ENCODE measurements around the gene FAM181B. TPM values are rescaled to one million over a fixed set of nuclear protein-coding genes. Genes with fewer than 3 reads are reported as not detected.
"Not testable (repeated sequence)": the region's sequence is repeated elsewhere in the genome, so short reads cannot be mapped to it uniquely, and the experiment has no call there.

The FAM181B gene
- total RNA-seq, 4 donors from 2014 or later, result 0.83 to 1.6 (median 1.2) TPM

DNA sequence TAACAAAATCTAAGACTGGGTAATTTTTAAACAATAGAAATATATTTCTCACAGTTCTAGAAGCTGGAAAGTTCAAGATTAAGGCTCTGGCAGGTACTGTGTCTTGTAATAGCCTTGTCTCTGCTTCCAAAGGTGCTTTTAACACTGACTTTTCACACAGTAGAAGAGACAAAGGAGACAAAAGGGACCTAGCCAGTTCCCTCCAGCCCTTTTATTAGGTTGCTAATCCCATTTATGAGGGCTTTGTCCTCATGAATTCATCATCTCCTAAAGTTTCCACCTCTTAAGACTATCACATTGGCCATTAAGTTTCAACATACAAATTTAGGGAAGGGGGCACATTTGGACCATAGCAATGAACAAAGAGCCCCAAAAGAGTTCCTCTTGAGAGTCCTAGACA is 40.7 kb downstream of the FAM181B start:
- Histone ChIP-seq H3K9me3 (no peaks in the 10 kb centered on the region), H3K27ac (replicated peaks in 1 of 4) (no peak overlapping the region), H3K4me3 (no peak overlapping the region), H3K27me3 (no peaks in the 10 kb centered on the region), H3K4me1 (no peaks in the 10 kb centered on the region), H3K36me3 (no peaks in the 10 kb centered on the region)
- no peak for TF ChIP-seq POLR2A (IDR thresholded peaks at IDR 0.05; ENCODE audit: low read depth)
- no peak for TF ChIP-seq EP300 (IDR thresholded peaks at IDR 0.05)
- TF ChIP-seq, protein P1, sequence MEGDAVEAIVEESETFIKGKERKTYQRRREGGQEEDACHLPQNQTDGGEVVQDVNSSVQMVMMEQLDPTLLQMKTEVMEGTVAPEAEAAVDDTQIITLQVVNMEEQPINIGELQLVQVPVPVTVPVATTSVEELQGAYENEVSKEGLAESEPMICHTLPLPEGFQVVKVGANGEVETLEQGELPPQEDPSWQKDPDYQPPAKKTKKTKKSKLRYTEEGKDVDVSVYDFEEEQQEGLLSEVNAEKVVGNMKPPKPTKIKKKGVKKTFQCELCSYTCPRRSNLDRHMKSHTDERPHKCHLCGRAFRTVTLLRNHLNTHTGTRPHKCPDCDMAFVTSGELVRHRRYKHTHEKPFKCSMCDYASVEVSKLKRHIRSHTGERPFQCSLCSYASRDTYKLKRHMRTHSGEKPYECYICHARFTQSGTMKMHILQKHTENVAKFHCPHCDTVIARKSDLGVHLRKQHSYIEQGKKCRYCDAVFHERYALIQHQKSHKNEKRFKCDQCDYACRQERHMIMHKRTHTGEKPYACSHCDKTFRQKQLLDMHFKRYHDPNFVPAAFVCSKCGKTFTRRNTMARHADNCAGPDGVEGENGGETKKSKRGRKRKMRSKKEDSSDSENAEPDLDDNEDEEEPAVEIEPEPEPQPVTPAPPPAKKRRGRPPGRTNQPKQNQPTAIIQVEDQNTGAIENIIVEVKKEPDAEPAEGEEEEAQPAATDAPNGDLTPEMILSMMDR (IDR thresholded peaks at IDR 0.05), result no peak
- no peak for TF ChIP-seq POLR2AphosphoS5 (IDR thresholded peaks at IDR 0.05)
- no peak for DNase-seq (ENCODE audit: extremely low spot score)
- intact Hi-C loops (cut with DNase I), result loop anchor here (10.0 kb wide), 1 partner anchor 1048 kb away; no protein-coding TSS in a partner anchor

DNA sequence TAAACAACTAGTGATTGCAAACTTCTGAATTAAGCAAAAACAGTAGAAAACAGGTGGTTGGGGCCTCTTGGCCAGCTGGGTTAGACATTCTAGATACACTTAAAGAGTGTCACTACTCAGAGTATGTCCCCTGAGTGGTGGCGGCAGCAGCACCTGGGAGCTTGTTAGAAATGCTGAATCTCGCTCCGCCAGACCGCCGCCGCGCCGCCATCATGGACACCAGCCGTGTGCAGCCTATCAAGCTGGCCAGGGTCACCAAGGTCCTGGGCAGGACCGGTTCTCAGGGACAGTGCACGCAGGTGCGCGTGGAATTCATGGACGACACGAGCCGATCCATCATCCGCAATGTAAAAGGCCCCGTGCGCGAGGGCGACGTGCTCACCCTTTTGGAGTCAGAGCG is 44.3 kb downstream of the FAM181B start:
- DNase-seq (ENCODE audit: extremely low spot score); intact Hi-C loops (cut with DNase I); H3K4me3 ChIP-seq; H3K9me3 ChIP-seq; H3K4me1 ChIP-seq; H3K36me3 ChIP-seq; H3K27me3 ChIP-seq; H3K27ac ChIP-seq (replicated peaks in 1 of 4): not testable (repeated sequence)
- WGBS, result 90% methylated on average over 15 of the region's 23 CpGs

DNA sequence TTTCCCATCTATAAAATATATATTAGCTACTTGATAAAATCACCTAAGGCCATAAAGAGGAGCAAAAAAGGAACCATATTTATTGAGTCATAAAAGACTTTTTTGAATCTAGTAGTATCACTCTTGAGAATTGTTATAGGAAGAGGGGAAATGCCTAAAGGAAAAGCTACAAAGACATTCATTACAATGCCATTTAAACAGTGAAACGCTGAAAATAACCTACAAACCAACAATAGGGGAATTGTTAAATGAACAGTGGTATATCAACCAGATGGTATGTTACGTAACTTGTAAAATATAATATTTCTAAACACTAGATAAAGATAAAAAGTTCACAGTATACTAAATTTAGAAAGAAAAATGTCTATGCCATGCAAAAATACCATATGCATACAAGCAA is 47.5 kb downstream of the FAM181B start:
- intact Hi-C loops (cut with DNase I), result no loop called here
- Histone ChIP-seq H3K27me3 (no peaks in the 10 kb centered on the region), H3K27ac (replicated peaks in 1 of 4) (no peak overlapping the region), H3K9me3 (no peaks in the 10 kb centered on the region), H3K4me1 (peaks cover 0 to 5% (median 0%) of the 10 kb centered on the region in 4 donors), H3K4me3 (no peak overlapping the region), H3K36me3 (no peaks in the 10 kb centered on the region)
- WGBS, result 78% methylated on average over 2 of the region's 2 CpGs
- TF ChIP-seq POLR2AphosphoS5 (IDR thresholded peaks at IDR 0.05) (no peak), EP300 (IDR thresholded peaks at IDR 0.05) (no peak), POLR2A (IDR thresholded peaks at IDR 0.05; ENCODE audit: low read depth) (no peak)
- TF ChIP-seq, protein P1 (IDR thresholded peaks at IDR 0.05), result no peak
- DNase-seq (ENCODE audit: extremely low spot score), result no peak

DNA sequence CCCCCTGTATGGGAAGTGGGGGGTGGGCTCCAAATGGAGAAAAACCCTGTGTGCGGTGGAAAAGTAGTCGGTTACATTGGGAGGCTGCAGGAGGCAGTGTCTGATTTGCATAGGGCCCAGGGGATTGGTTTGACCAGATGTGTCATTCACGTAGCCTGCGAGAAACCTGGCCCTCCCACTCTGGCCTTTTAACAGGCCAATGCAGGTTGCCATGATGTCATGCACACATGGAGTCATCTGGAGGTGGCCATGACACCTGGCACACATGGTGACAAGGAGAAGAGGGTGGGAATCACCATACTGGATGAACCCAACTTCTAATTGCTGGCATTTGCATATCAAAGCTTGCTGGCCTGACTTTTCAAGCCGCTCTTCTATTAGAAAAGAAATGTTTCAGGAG is 50.6 kb downstream of the FAM181B start:
- no peaks in the 10 kb centered on the region for H3K27me3 ChIP-seq
- intact Hi-C loops (cut with DNase I), result no loop called here

DNA sequence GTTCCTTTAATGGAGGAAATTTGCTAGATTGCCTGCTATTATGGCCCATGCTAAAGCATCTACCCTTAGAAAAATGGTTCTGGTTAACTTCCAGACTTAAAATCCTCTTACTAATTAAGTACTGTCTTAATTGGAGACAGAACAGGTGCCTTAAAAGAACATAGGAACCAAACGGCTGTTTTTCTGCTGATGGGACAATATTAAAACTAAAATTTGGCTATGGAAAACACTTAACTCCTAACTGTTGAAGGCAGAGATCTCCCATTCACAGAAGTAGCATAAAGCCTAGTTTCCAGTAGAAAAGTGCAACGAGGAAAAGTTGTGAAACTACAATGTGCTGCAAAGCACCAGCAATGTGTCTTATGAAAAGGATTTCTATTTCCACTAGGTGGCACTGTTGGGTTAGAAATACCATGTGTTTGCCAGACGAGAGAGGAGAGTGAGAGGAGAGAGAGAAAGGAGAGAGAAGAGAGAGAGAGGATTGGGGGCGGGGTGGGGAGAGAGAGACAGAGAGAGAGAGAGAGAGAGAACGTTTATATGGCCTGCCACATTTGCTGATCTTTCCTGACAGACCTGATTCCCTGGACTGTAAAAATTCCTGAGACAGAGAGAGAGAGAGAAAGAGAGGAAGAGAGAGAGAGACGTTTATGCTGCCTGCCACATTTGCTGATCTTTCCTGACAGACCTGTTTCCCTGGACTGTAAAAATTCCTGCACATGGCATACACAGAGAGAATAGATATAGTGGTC is 51.5 kb downstream of the FAM181B start:
- H3K4me1 ChIP-seq, result peaks cover 0 to 5% (median 0%) of the 10 kb centered on the region in 4 donors
- TF ChIP-seq, protein P1 (IDR thresholded peaks at IDR 0.05), result peak; percentile 54 to 61 (median 56)
- TF ChIP-seq POLR2A (IDR thresholded peaks at IDR 0.05; ENCODE audit: low read depth), result no peak
- no peak for TF ChIP-seq EP300 (IDR thresholded peaks at IDR 0.05)
- TF ChIP-seq POLR2AphosphoS5 (IDR thresholded peaks at IDR 0.05), result no peak
- H3K27me3 ChIP-seq, result no peaks in the 10 kb centered on the region
- H3K9me3 ChIP-seq, result no peaks in the 10 kb centered on the region
- H3K27ac ChIP-seq (replicated peaks in 1 of 4), result no peak overlapping the region
- no peak for DNase-seq (ENCODE audit: extremely low spot score)
- no peaks in the 10 kb centered on the region for H3K36me3 ChIP-seq
- WGBS, result 15% methylated on average over 6 of the region's 6 CpGs
- intact Hi-C loops (cut with DNase I), result no loop called here
- no peak overlapping the region for H3K4me3 ChIP-seq

More for the DNA sequence above, 50.6 kb downstream of the FAM181B start:
- no peak overlapping the region for H3K4me3 ChIP-seq
- H3K27ac ChIP-seq (replicated peaks in 1 of 4), result no peak overlapping the region
- H3K4me1 ChIP-seq, result peaks cover 0 to 5% (median 0%) of the 10 kb centered on the region in 4 donors
- WGBS, result 93% methylated on average over 5 of the region's 5 CpGs
- H3K9me3 ChIP-seq, result no peaks in the 10 kb centered on the region
- H3K36me3 ChIP-seq, result no peaks in the 10 kb centered on the region
- TF ChIP-seq POLR2A (IDR thresholded peaks at IDR 0.05; ENCODE audit: low read depth) (no peak), POLR2AphosphoS5 (IDR thresholded peaks at IDR 0.05) (no peak)
- TF ChIP-seq, protein P1 (IDR thresholded peaks at IDR 0.05), result no peak
- DNase-seq (ENCODE audit: extremely low spot score), result no peak

All from esophagus muscularis mucosa (tissue), 4 donors.